ENCODE results near the gene MLH1. TPM values are rescaled to one million over a fixed set of nuclear protein-coding genes. Genes with fewer than 3 reads are reported as not detected.
A peak's percentile ranks its signal among the peaks of the same experiment; 100 is the strongest.
"Not testable (repeated sequence)": the region's sequence is repeated elsewhere in the genome, so short reads cannot be mapped to it uniquely, and the experiment has no call there.

Gene MLH1
- 45.8 TPM for polyA plus RNA-seq (ENCODE audit: insufficient read length)

DNA sequence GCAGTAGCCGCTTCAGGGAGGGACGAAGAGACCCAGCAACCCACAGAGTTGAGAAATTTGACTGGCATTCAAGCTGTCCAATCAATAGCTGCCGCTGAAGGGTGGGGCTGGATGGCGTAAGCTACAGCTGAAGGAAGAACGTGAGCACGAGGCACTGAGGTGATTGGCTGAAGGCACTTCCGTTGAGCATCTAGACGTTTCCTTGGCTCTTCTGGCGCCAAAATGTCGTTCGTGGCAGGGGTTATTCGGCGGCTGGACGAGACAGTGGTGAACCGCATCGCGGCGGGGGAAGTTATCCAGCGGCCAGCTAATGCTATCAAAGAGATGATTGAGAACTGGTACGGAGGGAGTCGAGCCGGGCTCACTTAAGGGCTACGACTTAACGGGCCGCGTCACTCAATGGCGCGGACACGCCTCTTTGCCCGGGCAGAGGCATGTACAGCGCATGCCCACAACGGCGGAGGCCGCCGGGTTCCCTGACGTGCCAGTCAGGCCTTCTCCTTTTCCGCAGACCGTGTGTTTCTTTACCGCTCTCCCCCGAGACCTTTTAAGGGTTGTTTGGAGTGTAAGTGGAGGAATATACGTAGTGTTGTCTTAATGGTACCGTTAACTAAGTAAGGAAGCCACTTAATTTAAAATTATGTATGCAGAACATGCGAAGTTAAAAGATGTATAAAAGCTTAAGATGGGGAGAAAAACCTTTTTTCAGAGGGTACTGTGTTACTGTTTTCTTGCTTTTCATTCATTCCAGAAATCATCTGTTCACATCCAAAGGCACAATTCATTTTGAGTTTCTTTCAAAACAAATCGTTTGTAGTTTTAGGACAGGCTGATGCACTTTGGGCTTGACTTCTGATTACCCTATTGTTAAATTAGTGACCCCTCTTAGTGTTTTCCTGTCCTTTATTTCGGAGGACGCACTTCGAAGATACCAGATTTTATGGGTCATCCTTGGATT is at the start of gene MLH1:
MLH1 (plus strand) TSS at position 193 of the 958 bp plus-strand sequence; CDS start at position 223, 30 bp downstream.
- peak; percentile 100 for DNase-seq (ENCODE audit: low read depth)

DNA sequence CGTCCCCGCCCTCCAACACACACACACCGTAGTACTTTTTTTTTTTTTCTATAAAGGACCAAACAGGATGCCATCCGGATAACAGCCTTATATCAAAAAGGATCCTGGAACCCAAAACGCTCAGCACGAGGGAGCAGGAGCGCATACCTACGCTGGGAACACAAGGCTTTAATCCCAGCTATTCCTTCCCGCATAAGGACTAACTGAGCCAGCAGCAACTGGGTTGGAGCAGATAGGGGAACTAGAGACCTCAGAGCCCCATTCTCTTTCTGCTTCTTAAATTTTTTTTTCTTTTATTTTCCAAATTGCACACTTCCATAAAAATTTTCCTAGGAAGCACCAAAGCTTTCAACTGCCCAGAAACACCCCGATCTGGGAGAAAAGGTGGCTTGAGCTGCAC is 49.7 kb upstream of the MLH1 start:
- no peak for DNase-seq (ENCODE audit: low read depth)

DNA sequence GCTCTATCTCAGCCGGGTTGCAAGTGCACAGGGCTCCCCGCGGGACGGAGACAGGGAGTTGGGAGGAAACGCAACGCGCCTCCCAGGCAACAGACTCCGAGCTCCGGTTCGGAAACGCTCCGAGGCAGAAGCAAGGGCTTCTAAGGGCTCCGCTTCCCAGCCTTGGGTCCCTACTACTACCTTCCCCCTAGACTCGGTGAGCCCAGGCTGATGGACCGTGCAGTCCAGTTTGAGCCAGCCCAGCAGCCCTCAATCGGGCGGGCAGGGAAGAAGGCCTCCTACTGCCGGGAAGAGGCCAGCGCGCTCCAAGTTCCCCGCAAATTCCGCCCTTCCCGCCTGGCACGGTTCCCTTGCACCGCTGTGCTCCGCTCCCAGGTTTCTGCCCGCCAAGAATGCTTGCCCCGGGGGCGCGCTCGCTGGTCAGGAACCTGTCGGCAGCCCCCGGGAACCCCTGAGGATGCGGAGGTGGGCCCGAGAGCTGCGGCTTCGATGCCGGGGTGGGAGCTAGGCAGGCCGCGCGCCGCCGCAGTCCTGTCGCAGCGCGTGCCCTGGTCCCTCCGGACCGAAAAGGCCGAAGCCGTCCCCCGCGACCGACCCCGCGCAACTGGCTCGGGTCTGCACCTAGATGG is 49.2 kb upstream of the MLH1 start:
- peak; percentile 16 for DNase-seq (ENCODE audit: low read depth)

DNA sequence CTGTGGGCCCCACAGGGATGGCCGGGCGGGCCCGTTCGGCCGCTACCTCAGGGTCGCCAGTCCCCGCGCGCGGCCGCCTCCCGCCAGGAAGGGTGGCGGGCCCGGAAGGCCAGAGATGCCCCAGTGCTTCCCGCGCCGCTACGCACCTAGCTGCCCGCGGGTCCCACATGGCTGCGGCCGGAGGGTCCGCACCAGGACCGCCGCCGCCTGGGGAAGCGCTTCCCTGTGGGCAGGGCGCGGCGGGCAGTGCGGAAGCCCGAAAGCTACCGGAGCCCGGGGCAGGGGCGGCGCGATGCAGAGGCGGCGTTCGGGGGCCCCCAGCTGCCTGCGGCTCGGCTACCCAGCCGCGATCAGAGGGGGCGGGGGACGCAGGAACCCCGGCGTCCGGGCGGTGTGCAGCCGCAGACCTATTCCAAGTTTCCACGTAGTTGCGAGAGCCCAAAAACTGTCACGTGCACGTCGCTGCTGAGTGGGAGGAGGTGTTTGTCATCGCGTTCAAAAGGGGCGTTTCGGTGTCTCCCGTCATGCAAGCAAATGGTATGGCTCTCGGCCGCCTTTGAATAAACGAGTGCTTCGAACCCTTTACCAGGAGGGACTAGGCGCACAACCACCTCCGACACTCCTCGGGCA is 48.6 kb upstream of the MLH1 start, which contains the start of gene TRANK1:
TRANK1 (minus strand) TSS at position 414 of the 630 bp plus-strand sequence; CDS start at position 169, 245 bp downstream.
- peak; percentile 54 for DNase-seq (ENCODE audit: low read depth)

DNA sequence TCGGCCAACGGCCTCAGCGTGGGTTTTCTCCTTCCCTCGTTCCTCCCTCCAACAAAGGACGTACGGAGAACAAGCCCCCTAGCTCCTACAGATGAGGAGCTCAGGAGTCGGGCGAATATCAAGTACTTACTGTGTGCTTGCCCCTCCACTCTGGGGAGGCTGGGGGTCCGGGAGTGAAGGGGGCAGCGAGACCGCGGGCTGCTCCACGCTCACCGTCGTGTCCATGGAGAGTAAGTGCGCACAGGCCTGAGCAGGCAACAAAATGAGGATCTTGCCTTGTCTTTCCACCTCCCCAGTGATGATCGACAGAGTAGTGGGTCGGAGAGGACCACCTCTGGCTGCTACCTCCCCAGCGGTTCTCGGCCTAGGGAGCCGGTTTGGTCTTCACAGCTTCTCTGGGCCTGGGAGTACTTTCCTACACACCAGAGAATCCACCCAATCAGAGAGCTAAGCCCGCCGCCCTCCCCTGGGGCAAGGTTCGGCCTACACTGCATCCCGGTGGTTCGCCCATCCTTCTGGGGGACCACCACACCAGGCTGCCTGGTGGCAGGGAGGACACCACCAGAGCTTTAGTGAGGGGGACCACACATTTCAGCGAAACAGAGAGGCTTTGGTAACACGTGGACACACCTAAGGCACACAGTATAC is 47.9 kb upstream of the MLH1 start:
- no peak for DNase-seq (ENCODE audit: low read depth)

DNA sequence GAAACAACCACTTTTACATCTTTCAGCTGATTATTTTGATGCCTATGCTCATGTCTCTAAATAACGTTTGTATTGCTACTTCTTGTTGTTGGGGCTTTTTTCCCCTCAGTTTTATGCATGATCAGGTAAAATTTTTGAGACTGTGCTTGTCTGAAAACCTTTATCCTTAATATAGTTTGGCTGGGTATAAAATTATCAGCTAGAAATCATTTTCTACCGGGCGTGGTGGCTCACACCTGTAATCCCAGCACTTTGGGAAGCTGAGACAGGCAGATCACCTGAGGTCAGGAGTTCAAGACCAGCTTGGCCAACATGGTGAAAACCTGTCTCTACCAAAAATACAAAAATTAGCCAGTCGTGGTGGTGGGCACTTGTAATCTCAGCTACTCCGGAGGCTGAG is 45.5 kb upstream of the MLH1 start:
- DNase-seq (ENCODE audit: low read depth): not testable (repeated sequence)

DNA sequence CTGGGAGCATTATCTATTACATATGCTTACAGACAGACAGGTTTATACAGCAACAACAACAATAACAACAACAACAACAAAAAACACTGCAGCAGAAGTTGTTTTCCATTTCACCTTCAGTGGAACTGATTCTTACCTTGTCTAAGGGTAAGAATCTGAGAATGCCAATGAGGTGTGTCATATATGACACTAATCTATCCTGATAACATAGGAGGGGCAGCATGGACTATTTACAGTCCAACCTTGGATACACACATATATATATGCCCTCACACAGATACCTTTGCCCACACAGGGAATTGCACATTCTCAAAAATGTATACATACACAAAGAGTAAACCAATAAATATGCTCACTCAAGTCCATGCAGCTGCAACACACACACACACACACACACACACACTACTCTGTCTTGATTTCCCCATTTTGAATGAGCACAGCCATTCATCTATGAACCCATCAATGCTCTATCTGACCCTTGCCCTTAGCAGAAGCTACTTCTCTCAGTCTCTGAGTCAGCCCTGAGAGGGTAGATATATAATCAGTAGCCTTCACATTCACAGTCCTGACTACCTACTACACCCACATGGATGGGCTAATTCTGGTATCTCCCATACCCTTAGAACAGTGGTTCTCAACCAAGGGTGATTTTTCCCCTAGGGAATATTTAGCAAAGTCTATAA is 38.7 kb upstream of the MLH1 start:
- no peak for DNase-seq (ENCODE audit: low read depth)

DNA sequence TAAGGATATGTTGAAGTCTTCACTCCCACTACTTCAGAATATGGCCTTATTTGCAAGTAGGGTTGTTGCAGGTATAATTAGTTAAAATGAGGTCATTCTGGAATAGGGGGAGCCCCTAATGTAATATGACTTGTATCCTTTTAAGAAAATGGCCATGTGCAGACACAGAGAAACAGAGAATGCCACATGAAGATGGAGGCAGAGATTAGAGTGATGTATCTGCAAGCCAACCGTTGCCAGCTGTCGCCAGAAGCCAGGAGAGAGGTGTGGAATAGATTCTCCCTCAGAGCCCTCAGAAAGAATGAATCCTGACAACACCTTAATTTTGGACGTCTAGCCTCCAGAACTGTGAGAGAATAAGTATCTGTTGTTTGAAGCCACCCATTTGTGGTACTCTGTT is 37.2 kb upstream of the MLH1 start:
- no peak for DNase-seq (ENCODE audit: low read depth)

DNA sequence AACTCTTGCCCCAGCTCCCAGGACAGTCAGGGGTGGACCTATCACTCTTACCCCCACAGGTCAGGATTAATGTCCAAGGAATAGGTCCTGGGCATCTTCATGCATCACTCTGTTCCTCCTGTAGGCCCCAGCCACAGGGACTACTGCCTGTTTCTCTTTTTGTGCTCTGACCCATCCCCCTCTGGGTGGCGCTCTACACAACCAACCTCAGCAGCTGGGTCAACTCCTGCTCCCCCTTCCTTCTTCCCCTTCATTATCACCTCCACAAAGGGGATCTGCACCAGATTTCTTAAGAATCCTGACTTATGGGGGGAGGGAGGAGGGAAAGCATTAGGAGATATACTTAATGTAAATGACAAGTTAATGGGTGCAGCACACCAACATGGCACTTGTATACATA is 36.3 kb upstream of the MLH1 start:
- no peak for DNase-seq (ENCODE audit: low read depth)

DNA sequence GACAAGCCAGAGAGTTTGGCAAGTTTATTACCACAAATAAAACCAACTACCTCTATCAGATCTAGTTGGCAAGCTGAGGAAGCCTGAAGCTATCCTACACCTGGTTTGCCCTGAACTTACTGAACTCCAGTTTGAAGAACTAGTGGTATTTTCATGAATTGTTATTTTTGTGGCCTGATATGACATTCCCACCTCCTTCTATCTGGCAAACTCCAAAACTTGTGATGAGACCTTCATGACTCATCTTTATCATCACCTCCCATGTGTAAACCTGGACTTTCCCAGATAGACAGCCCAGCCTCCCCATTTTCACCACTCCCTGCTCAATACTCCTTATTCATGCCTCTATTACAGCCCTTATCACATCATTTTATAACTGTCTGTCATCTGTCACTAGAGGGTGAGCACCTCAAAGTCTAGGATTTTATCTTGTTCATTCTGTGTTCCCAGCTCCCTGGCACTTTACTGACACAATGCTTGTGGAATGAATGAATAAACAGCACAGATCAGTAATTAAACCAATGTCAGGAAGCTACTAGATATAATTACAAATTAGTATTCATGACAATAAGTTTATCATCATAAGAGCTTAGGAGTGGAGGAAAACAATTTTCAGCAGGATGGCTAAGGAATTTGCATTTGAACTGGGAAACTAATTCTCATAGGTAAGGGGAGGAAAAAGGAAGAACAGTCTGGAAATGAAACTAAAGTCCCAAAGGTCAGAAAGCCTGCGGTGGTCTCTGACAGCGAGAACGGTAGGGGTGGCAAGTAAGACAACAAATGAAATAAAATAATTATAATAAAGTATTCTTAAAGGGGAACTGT is 35.2 kb upstream of the MLH1 start:
- no peak for DNase-seq (ENCODE audit: low read depth)

DNA sequence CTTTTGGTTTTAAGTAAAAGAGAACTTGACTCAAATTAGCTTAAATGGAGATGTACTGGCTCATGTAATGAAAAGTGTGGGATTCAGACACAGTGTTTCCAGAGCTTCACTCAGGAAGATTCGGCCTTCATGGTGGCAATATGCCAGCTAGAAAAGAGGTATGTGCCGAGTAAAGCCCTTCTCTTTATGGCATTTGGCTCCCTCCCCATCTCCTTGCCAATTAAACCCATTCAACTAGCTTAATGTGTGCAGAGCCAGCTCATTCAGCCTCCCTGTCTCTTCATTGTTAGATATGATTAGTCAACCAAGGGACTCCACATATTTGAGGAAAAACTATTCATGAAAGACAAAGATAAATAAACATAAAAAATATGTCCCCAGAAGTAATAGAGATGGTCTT is 33.5 kb upstream of the MLH1 start:
- no peak for DNase-seq (ENCODE audit: low read depth)

DNA sequence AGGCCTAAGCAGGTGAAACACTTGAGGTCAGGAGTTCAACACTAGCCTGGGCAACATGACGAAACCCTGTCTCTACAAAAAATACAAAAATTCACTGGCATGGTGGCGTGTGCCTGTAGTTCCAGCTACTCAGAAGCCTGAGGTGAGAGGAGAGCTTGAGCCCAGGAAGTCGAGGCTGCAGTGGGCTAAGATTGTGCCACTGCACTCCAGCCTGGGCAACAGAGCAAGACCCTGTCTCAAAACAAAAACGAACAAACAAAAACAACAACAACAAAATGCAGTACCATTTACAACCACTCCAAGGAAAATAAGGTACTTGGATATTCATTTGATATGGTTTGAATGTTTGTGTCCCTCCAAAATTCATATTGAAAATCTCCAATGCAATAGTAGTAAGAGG is 32.8 kb upstream of the MLH1 start:
- DNase-seq (ENCODE audit: low read depth): no peak

DNA sequence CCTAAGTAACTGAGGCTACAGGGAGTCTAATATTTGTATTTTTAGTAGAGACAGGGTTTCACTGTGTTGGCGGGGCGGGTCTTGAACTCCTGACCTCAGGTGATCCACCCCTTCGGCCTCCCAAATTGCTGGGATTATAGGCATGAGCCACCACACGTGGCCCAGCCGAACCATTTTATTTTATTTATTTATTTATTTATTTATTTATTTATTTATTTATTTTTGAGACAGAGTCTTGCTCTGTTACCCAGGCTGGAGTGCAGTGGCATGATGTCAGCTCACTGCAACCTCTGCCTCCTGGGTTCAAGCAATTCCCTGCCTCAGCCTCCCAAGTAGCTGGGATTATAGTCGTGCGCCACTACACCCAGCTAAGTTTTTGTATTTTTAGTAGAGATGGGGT is 30.3 kb upstream of the MLH1 start:
- DNase-seq (ENCODE audit: low read depth): not testable (repeated sequence)

DNA sequence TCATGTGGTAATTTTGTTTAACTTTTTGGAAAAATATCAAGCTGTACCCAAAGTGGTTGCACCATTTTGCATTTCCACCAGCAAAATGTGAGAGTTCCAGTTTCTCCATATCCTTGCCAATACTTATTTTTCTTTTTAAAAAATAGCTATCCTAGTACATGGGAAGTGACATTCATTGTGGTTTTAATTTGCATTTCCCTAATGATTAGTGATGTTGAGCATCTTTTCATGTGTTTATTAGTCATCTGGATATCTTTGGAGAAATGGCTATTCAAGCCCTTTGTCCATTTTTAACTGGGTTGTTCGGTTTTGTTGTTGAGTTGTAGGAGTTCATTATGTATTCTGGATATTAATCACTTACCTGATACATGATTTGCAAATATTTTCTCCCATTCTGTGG is 29.0 kb upstream of the MLH1 start:
- no peak for DNase-seq (ENCODE audit: low read depth)

DNA sequence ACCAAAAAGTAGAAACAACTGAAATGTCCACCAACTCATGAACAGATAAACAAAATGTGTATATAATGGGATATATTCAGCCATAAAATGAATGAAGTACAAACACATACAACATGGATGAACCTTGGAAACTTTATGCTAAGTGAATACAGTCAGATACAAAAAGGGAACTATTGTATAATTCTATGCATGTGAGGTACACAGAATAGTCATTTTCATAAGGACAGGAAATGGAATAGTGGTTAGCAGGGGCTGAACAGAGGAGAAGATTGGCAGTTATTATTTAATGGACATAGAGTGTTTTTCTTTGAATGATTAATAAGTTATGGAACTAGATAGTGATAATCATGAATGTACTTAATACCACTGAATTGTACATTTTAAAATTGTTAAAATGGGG is 28.5 kb upstream of the MLH1 start:
- DNase-seq (ENCODE audit: low read depth): no peak

DNA sequence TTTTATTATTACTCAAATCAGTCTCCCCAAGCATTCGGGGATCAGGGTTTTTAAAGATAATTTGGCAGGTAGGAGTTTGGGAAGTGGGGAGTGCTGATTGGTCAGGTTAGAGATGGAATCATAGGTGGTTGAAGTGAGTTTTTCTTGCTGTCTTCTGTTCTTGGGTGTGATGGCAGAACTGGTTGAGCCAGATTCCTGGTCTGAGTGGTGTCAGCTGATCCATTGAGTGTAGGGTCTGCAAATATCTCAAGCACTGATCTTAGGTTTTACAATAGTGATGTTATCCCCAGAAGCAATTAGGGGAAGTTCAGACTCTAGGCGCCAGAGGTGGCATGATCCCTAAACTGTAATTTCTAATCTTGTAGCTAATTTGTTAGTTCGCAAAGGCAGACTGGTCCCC is 27.9 kb upstream of the MLH1 start:
- DNase-seq (ENCODE audit: low read depth): no peak

DNA sequence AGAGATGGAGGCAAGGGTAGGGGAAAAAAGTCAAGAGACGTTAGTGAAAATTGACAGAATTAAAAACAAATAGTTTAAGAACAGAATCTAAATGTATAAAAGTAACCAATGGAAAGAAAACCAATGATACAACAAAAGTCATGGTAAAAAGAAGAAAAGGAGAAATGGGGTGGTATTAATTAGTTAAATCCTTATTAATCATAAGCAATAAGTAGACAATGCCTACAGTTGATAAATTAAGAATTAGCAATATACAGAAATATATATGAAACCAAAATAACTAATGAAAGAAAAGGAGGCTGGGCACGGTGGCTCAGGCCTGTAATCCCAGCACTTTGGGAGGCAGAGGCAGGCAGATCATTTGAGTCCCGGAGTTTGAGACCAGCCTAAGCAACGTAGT is 24.2 kb upstream of the MLH1 start:
- DNase-seq (ENCODE audit: low read depth): no peak

DNA sequence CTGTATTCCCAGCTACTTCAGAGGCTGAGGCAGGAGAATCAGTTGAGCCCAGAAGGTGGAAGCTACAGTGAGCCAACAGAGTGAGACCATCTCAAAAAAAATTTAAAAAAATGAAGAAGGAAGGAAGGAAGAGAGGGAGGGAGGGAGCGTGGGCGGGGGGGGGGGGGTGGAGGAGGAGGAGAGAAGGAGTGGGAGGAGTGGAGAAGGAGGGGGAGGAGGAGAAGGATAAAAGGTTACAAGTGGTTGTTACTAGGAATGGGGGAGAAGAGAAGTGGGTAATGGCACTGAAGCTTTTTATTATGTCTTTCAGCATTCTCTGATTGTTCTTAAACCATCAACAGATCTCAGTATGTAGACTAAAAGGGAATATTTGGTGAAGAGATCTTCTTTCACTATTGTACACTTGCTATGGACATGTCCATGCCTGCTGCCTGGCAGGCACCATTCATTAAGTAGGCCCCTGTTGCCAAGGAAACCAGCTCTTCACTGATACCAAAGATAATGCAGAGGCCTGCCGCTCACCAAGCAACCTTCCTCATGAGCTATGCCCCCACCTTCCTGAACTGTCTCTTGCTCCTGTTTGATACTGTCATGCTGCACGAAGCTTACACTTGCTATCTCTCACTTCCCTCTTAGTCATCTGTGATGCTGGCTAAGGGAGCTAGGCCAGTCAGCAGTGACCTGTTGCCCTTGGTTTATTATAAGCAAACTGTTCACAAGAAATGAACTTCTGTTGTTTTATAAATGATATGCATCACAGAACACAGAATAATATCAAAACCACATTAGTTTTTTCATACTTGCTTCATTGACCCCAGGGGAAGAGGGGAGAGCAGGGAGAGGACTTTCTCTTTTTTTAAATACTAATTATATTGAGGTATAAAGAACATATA is 23.5 kb upstream of the MLH1 start:
- no peak for DNase-seq (ENCODE audit: low read depth)

DNA sequence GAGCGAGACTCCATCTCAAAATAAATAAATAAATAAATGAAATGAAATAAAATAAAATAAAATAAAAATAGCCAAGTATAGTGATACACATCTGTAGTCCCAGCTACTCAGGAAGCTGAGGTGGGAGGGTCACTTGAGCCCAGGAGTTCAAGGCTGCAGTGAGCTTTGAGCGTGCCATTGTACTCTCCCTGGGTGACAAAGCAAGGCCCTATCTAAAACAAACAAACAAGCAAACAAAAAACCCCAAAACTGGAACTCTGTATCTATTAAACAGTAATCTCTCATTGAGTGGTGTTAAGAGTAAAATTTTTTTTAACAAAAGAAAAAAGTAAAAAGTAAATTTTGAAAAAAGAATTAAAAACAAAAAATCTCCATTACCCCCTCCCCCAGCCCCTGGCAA is 21.2 kb upstream of the MLH1 start:
- no peak for DNase-seq (ENCODE audit: low read depth)
